Keratinocyte (primary cell): ENCODE data around the gene TMEM131. TPM values are rescaled to one million over a fixed set of nuclear protein-coding genes. Genes with fewer than 3 reads are reported as not detected.

Experiments used
- DNase-seq: peaks from one replicate; pipeline ENCODE4 v3.0.0-alpha.2; 2011; ENCODE audit warnings: low read depth, missing footprints, low spot score
- FAIRE-seq: peaks from 2 replicates; lab custom pipeline; 2011; peaks lifted over from hg19 to GRCh38; lab: Jason Lieb, UNC
- H2AFZ ChIP-seq: 2 replicates; pipeline ENCODE4 v1.6.0; 2012; ENCODE audit warnings: low read length, control low read depth, inconsistent platforms; ENCODE audit not compliant: control insufficient read depth
- H3K27ac ChIP-seq: 2 replicates; pipeline ENCODE4 v1.5.1; 2011; ENCODE audit warnings: low read length; ENCODE audit not compliant: control insufficient read depth, insufficient read depth
- H3K27me3 ChIP-seq: 3 replicates; pipeline ENCODE4 v1.6.0; 2011; ENCODE audit warnings: low read length; ENCODE audit not compliant: control insufficient read depth, insufficient read depth; ENCODE audit errors: extremely low read depth
- H3K36me3 ChIP-seq, 2 experiments: 2 replicates in 1 of 2; 3 replicates in 1 of 2; pipeline ENCODE4 v1.5.1; 2011; ENCODE audit warnings: low read length in 2 of 2, mild to moderate bottlenecking in 1 of 2; ENCODE audit not compliant: control insufficient read depth in 2 of 2, insufficient read depth in 2 of 2; ENCODE audit errors: extremely low read depth in 1 of 2
- H3K4me1 ChIP-seq: 3 replicates; pipeline ENCODE4 v1.5.1; 2011; ENCODE audit warnings: low read length; ENCODE audit not compliant: control insufficient read depth, insufficient read depth; ENCODE audit errors: extremely low read depth
- H3K4me2 ChIP-seq: 3 replicates; pipeline ENCODE4 v1.6.0; 2011; ENCODE audit warnings: low read depth, low read length; ENCODE audit not compliant: control insufficient read depth, insufficient read depth; ENCODE audit errors: extremely low read depth
- H3K4me3 ChIP-seq, 3 experiments: fragments of 200-600 bp in 1 of 3; sonication (generic) in 1 of 3; 2 replicates in 2 of 3; 3 replicates in 1 of 3; pipeline ENCODE4 v1.5.1; 2011 to 2016; ENCODE audit warnings: low read length in 3 of 3, mild to moderate bottlenecking in 3 of 3, control low read depth in 2 of 3, inconsistent platforms in 1 of 3, low read depth in 1 of 3, mixed read lengths in 1 of 3, mixed run types in 1 of 3, moderate library complexity in 1 of 3; ENCODE audit not compliant: control insufficient read depth in 2 of 3, insufficient read depth in 2 of 3; ENCODE audit errors: extremely low read depth in 1 of 3
- H3K79me2 ChIP-seq: 2 replicates; pipeline ENCODE4 v1.6.0; 2012; ENCODE audit warnings: low read length; ENCODE audit not compliant: control insufficient read depth, insufficient read depth
- H3K9ac ChIP-seq: 3 replicates; pipeline ENCODE4 v1.6.0; 2011; ENCODE audit warnings: low read length; ENCODE audit not compliant: control insufficient read depth, insufficient read depth; ENCODE audit errors: extremely low read depth
- H3K9me1 ChIP-seq: 3 replicates; pipeline ENCODE4 v1.6.0; 2011; ENCODE audit warnings: low read length; ENCODE audit not compliant: control insufficient read depth, insufficient read depth; ENCODE audit errors: extremely low read depth
- H3K9me3 ChIP-seq: 2 replicates; pipeline ENCODE4 v1.5.1; 2012; ENCODE audit warnings: low read depth, low read length; ENCODE audit not compliant: control insufficient read depth
- H4K20me1 ChIP-seq: 3 replicates; pipeline ENCODE4 v1.6.0; 2011; ENCODE audit warnings: low read length; ENCODE audit not compliant: control insufficient read depth, insufficient read depth; ENCODE audit errors: extremely low read depth
- CTCF ChIP-seq, 3 experiments: IDR thresholded peaks in 1 of 3; conservative IDR thresholded peaks in 1 of 3; optimal IDR thresholded peaks in 1 of 3; 2 replicates in 2 of 3; 3 replicates in 1 of 3; pipeline versions ENCODE3 to v1.5.1; 2011; ENCODE audit warnings: low read length in 3 of 3, mild to moderate bottlenecking in 3 of 3, moderate library complexity in 2 of 3, control low read depth in 1 of 3, inconsistent platforms in 1 of 3; ENCODE audit not compliant: insufficient read depth in 2 of 3; ENCODE audit errors: extremely low read depth in 1 of 3
- EZH2 ChIP-seq: IDR thresholded peaks from one replicate; pipeline ENCODE4 v1.6.1; 2012; ENCODE audit warnings: inconsistent platforms, mild to moderate bottlenecking, low read length, moderate library complexity
- dilution Hi-C: fragments of 300-500 bp; cut with MboI; formaldehyde crosslinking; loops from one replicate; pipeline ENCODE4 v1.7.0; 2020; ENCODE audit warnings: low sequenced_read_pairs; ENCODE audit not compliant: extremely low pct_ligation_motif_present
- polyA plus RNA-seq, 5 experiments: library from polyadenylated mRNA; depleted of rRNA in 3 of 5; stranded (reverse) in 3 of 5; stranded (forward) in 1 of 5; unstranded in 1 of 5; fragments of >200 nt; gene quantifications; 1 replicate in 1 of 5; 2 replicates in 3 of 5; 3 replicates in 1 of 5; pipeline versions ENCODE4 v1.2.1 to v1.2.3, GENCODE V29; 2011 to 2012; ENCODE audit warnings: missing spikeins in 2 of 5, low read depth in 1 of 5, low replicate concordance in 1 of 5

Gene TMEM131
- polyA plus RNA-seq, 1 donor (not counting 4 experiments of a cell fraction or from before 2014, with no cell fraction given): 25.5 TPM

DNA sequence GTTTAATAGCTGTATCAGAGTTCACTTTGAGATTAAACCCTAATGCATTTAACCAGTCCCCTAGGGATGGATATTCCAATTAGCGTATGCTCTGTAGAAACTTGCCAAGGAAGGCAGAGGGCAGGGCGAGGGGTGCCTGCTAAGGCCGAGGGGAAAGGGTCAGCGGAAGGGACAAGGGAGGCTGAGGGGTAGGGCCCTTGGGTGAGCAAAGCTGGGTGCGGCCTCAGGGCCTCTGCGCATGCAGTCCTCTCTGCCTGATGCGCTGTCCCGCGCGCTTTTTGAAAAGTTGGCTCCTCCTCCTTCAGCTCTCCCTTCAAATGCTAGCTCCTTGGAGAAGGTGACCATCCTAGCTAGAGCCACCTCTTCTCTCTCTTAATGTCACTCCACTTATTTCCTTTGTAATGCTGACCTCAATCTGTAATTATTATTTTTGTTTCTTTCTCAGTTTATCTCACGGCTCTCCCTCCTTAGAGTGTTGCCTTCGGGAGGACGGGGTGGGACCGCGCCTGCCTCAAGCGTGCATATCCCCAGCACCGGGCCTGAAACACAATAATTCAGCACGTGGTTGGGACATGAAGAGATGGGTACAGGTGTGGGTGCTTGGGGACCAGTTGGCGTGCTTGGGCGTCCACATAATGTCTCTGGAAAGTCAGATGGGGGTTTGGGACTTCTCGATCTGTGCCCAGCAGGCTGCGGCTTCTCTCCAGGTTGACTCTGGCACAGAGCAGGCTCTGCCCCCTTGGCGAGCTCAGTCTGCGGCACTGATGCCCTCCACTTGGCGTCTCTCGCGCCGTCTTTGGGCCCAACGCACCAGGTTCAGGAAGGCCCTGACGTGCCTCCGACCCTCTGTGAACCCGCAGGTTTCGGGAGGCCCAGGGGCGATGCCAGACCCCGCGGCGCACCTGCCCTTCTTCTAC, 272.3 kb downstream of the TMEM131 start:
- no peak overlapping the region for H3K9ac ChIP-seq
- H3K4me2 ChIP-seq: no peak overlapping the region
- TF ChIP-seq CTCF (optimal IDR thresholded peaks at IDR 0.05 in 1 of 3, IDR thresholded peaks at IDR 0.05 in 1 of 3, conservative IDR thresholded peaks at IDR 0.05 in 1 of 3; ENCODE audit: extremely low read depth in 1 of 3, insufficient read depth in 2 of 3, low read length in 3 of 3) (no peak), EZH2 (no peak)
- peaks cover 3% of the 10 kb centered on the region for H3K4me1 ChIP-seq
- H3K9me3 ChIP-seq: no peaks in the 10 kb centered on the region
- H3K9me1 ChIP-seq: no peaks in the 10 kb centered on the region
- no peaks in the 10 kb centered on the region for H3K36me3 ChIP-seq
- peaks cover 9% of the 10 kb centered on the region for H3K27me3 ChIP-seq
- H2AFZ ChIP-seq: no peak overlapping the region
- no peaks in the 10 kb centered on the region for H4K20me1 ChIP-seq
- no peak overlapping the region for H3K27ac ChIP-seq
- H3K79me2 ChIP-seq: no peaks in the 10 kb centered on the region
- H3K4me3 ChIP-seq: no peak overlapping the region
- DNase-seq (no peak), FAIRE-seq (no peak)
- dilution Hi-C loops: no loop called here

GRCh38 chr2:97722227-97722626, 273.5 kb downstream of the TMEM131 start:
- Histone ChIP-seq H3K9ac (no peak overlapping the region), H3K9me1 (no peaks in the 10 kb centered on the region), H3K79me2 (no peaks in the 10 kb centered on the region), H3K27ac (no peak overlapping the region), H3K27me3 (peaks cover 12% of the 10 kb centered on the region), H4K20me1 (no peaks in the 10 kb centered on the region), H3K36me3 (no peaks in the 10 kb centered on the region), H3K4me2 (no peak overlapping the region), H3K4me3 (no peak overlapping the region), H2AFZ (no peak overlapping the region), H3K4me1 (no peaks in the 10 kb centered on the region), H3K9me3 (no peaks in the 10 kb centered on the region)
- dilution Hi-C loops: no loop called here
- no peak for FAIRE-seq
- DNase-seq: no peak
- TF ChIP-seq CTCF (optimal IDR thresholded peaks at IDR 0.05 in 1 of 3, IDR thresholded peaks at IDR 0.05 in 1 of 3, conservative IDR thresholded peaks at IDR 0.05 in 1 of 3; ENCODE audit: extremely low read depth in 1 of 3, insufficient read depth in 2 of 3, low read length in 3 of 3) (no peak), EZH2 (no peak)
